ENCODE measurements around the gene SYNJ2BP.

DNA sequence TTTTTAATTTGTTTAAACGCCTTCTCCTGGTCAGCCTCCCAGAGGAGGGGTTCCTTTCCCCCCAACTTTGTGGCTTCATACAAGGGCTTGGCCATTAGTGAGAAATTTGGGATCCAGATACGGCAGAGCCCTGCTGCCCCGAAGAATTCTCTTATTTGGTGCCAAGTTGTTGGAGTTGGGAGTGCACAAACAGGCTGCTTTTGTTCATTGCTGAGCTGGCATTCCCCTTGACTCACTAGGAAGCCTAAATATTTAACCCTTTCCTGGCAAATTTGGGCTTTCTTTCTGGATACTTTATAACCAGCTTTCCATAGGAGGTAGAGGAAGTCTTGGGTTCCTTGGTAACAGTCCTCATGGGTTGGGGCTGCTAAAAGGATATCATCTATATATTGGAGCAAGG, 24.8 kb upstream of the SYNJ2BP start:
- no peak for TF ChIP-seq POLR2AphosphoS5 (IDR thresholded peaks at IDR 0.05)
- TF ChIP-seq, protein P1, sequence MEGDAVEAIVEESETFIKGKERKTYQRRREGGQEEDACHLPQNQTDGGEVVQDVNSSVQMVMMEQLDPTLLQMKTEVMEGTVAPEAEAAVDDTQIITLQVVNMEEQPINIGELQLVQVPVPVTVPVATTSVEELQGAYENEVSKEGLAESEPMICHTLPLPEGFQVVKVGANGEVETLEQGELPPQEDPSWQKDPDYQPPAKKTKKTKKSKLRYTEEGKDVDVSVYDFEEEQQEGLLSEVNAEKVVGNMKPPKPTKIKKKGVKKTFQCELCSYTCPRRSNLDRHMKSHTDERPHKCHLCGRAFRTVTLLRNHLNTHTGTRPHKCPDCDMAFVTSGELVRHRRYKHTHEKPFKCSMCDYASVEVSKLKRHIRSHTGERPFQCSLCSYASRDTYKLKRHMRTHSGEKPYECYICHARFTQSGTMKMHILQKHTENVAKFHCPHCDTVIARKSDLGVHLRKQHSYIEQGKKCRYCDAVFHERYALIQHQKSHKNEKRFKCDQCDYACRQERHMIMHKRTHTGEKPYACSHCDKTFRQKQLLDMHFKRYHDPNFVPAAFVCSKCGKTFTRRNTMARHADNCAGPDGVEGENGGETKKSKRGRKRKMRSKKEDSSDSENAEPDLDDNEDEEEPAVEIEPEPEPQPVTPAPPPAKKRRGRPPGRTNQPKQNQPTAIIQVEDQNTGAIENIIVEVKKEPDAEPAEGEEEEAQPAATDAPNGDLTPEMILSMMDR (IDR thresholded peaks at IDR 0.05 in 8 of 11, conservative IDR thresholded peaks at IDR 0.05 in 3 of 11), result no peak
